WTC11 (cell line): Measurements from ENCODE around the gene STRIT1.
"Not testable (repeated sequence)": the region's sequence is repeated elsewhere in the genome, so short reads cannot be mapped to it uniquely, and the experiment has no call there.

Source experiments
- ATF1 ChIP-seq: sonication (generic); formaldehyde crosslinking; IDR thresholded peaks from 2 replicates; pipeline ENCODE4 v1.8.1; 2023; ENCODE audit warnings: mild to moderate bottlenecking, moderate library complexity, missing genetic modification reagents
- CREM ChIP-seq: sonication (generic); formaldehyde crosslinking; IDR thresholded peaks from 2 replicates; pipeline ENCODE4 v1.8.1; 2022; ENCODE audit warnings: mild to moderate bottlenecking, missing genetic modification reagents, moderate library complexity
- GTF2I ChIP-seq: fragments of 250-450 bp; sonication (Bioruptor Pico); conservative IDR thresholded peaks from 2 replicates; pipeline ENCODE4 v1.4.0; 2021; ENCODE audit warnings: mild to moderate bottlenecking
- JUN ChIP-seq: sonication (generic); formaldehyde crosslinking; IDR thresholded peaks from 2 replicates; pipeline ENCODE4 v1.8.0; 2023; ENCODE audit warnings: mild to moderate bottlenecking, missing genetic modification reagents
- ZNF121 ChIP-seq: sonication (generic); formaldehyde crosslinking; IDR thresholded peaks from 2 replicates; pipeline ENCODE4 v1.8.0; 2023; ENCODE audit warnings: missing genetic modification reagents
- ZNF138 ChIP-seq: sonication (generic); formaldehyde crosslinking; conservative IDR thresholded peaks from 2 replicates; pipeline ENCODE4 v1.8.1; 2022; ENCODE audit warnings: mild to moderate bottlenecking, moderate library complexity, missing genetic modification reagents
- ZNF423 ChIP-seq: fragments of 250-450 bp; sonication (Bioruptor Pico); IDR thresholded peaks from 2 replicates; pipeline ENCODE4 v2.1.2; 2022; ENCODE audit warnings: mild to moderate bottlenecking, moderate library complexity
- TF ChIP-seq, protein P1 (sequence below): fragments of 200-600 bp; IDR thresholded peaks from 2 replicates; pipeline ENCODE4 v1.8.0; 2022; ENCODE audit warnings: antibody characterized with exemption
- TF ChIP-seq, protein P2 (sequence below): sonication (generic); formaldehyde crosslinking; IDR thresholded peaks from 2 replicates; pipeline ENCODE4 v1.8.0; 2023; ENCODE audit warnings: missing genetic modification reagents
- TF ChIP-seq, protein P3 (sequence below): sonication (generic); formaldehyde crosslinking; IDR thresholded peaks from 2 replicates; pipeline ENCODE4 v1.8.0; 2023; ENCODE audit warnings: mild to moderate bottlenecking, missing genetic modification reagents
- TF ChIP-seq, protein P4 (sequence below): sonication (generic); formaldehyde crosslinking; IDR thresholded peaks from 2 replicates; pipeline ENCODE4 v1.8.1; 2022; ENCODE audit warnings: low read depth, mild to moderate bottlenecking, moderate library complexity, missing genetic modification reagents, borderline replicate concordance
- TF ChIP-seq, protein P5 (sequence below): sonication (generic); formaldehyde crosslinking; IDR thresholded peaks from 2 replicates; pipeline ENCODE4 v1.8.1; 2023; ENCODE audit warnings: mild to moderate bottlenecking, missing genetic modification reagents

DNA sequence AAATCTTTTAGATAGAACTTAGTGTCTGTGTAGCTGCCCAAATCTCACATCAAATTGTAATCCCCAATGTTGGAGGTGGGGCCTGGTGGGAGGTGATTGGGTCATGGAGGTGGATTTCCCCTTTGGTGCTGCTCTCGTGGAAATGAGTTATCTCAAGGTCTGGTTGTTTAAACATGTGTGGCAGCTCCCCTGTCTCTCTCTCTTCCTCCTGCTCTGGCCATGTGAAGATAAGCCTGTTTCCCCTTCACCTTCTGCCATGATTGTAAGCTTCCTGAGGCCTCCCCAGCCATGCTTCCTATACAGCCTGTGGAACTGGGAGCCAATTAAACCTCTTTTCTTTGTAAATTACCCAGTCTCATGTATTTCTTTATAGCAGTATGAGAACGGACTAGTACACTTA is 30.6 kb downstream of the STRIT1 start:
- TF ChIP-seq, protein P1, sequence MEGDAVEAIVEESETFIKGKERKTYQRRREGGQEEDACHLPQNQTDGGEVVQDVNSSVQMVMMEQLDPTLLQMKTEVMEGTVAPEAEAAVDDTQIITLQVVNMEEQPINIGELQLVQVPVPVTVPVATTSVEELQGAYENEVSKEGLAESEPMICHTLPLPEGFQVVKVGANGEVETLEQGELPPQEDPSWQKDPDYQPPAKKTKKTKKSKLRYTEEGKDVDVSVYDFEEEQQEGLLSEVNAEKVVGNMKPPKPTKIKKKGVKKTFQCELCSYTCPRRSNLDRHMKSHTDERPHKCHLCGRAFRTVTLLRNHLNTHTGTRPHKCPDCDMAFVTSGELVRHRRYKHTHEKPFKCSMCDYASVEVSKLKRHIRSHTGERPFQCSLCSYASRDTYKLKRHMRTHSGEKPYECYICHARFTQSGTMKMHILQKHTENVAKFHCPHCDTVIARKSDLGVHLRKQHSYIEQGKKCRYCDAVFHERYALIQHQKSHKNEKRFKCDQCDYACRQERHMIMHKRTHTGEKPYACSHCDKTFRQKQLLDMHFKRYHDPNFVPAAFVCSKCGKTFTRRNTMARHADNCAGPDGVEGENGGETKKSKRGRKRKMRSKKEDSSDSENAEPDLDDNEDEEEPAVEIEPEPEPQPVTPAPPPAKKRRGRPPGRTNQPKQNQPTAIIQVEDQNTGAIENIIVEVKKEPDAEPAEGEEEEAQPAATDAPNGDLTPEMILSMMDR, result not testable (repeated sequence)
- TF ChIP-seq, protein P2, sequence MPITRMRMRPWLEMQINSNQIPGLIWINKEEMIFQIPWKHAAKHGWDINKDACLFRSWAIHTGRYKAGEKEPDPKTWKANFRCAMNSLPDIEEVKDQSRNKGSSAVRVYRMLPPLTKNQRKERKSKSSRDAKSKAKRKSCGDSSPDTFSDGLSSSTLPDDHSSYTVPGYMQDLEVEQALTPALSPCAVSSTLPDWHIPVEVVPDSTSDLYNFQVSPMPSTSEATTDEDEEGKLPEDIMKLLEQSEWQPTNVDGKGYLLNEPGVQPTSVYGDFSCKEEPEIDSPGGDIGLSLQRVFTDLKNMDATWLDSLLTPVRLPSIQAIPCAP, result not testable (repeated sequence)
- TF ChIP-seq ZNF423 (CRISPR knock-in tag); GTF2I (CRISPR knock-in tag); JUN (CRISPR knock-in tag); ZNF121 (CRISPR knock-in tag); ZNF138 (CRISPR knock-in tag); ATF1; CREM (CRISPR knock-in tag): not testable (repeated sequence)
- TF ChIP-seq, protein P3, sequence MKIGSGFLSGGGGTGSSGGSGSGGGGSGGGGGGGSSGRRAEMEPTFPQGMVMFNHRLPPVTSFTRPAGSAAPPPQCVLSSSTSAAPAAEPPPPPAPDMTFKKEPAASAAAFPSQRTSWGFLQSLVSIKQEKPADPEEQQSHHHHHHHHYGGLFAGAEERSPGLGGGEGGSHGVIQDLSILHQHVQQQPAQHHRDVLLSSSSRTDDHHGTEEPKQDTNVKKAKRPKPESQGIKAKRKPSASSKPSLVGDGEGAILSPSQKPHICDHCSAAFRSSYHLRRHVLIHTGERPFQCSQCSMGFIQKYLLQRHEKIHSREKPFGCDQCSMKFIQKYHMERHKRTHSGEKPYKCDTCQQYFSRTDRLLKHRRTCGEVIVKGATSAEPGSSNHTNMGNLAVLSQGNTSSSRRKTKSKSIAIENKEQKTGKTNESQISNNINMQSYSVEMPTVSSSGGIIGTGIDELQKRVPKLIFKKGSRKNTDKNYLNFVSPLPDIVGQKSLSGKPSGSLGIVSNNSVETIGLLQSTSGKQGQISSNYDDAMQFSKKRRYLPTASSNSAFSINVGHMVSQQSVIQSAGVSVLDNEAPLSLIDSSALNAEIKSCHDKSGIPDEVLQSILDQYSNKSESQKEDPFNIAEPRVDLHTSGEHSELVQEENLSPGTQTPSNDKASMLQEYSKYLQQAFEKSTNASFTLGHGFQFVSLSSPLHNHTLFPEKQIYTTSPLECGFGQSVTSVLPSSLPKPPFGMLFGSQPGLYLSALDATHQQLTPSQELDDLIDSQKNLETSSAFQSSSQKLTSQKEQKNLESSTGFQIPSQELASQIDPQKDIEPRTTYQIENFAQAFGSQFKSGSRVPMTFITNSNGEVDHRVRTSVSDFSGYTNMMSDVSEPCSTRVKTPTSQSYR, result not testable (repeated sequence)
- TF ChIP-seq, protein P4, sequence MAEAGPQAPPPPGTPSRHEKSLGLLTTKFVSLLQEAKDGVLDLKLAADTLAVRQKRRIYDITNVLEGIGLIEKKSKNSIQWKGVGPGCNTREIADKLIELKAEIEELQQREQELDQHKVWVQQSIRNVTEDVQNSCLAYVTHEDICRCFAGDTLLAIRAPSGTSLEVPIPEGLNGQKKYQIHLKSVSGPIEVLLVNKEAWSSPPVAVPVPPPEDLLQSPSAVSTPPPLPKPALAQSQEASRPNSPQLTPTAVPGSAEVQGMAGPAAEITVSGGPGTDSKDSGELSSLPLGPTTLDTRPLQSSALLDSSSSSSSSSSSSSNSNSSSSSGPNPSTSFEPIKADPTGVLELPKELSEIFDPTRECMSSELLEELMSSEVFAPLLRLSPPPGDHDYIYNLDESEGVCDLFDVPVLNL (CRISPR knock-in tag), result not testable (repeated sequence)
- TF ChIP-seq, protein P5, sequence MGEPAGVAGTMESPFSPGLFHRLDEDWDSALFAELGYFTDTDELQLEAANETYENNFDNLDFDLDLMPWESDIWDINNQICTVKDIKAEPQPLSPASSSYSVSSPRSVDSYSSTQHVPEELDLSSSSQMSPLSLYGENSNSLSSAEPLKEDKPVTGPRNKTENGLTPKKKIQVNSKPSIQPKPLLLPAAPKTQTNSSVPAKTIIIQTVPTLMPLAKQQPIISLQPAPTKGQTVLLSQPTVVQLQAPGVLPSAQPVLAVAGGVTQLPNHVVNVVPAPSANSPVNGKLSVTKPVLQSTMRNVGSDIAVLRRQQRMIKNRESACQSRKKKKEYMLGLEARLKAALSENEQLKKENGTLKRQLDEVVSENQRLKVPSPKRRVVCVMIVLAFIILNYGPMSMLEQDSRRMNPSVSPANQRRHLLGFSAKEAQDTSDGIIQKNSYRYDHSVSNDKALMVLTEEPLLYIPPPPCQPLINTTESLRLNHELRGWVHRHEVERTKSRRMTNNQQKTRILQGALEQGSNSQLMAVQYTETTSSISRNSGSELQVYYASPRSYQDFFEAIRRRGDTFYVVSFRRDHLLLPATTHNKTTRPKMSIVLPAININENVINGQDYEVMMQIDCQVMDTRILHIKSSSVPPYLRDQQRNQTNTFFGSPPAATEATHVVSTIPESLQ (CRISPR knock-in tag), result not testable (repeated sequence)
